Coronary artery (tissue), 2 donors: ENCODE data around the gene ETFA.
"Not testable (repeated sequence)": the region's sequence is repeated elsewhere in the genome, so short reads cannot be mapped to it uniquely, and the experiment has no call there.

Experiments
- DNase-seq: peaks from one replicate; pipeline ENCODE4 v3.0.0-alpha.2; 2017; ENCODE audit warnings: low spot score
- H3K27ac ChIP-seq, 2 donors: fragments of 200-600 bp; sonication (generic); one replicate each; pipeline ENCODE4 v1.5.1; 2016 to 2019
- H3K4me3 ChIP-seq: fragments of 200-600 bp; sonication (generic); 2 replicates; pipeline ENCODE4 v1.5.1; 2016; ENCODE audit warnings: mild to moderate bottlenecking, moderate library complexity
- TF ChIP-seq, protein P1 (sequence below): fragments of 200-600 bp; sonication (generic); IDR thresholded peaks from one replicate; pipeline ENCODE4 v1.5.1; 2019; ENCODE audit warnings: antibody characterized with exemption

The ETFA gene

DNA sequence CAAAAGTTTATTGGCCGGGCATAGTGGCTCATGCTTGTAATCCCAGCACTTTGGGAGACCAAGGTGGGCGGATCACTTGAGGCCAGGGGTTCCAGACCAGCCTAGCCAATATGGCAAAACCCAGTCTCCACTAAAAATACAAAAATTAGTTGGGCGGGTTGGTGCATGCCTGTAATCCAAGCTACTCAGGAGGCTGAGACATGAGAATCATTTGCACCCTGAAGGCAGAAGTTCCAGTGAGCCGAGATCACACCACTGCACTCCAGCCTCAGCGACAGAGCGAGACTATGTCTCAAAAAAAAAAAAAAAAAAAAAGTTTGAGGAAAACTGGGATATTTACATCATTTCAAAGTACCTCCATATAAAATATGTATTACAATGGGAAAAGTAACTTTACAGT lies 40.4 kb downstream of the ETFA start:
- Histone ChIP-seq H3K4me3 (no peak overlapping the region), H3K27ac (no peak overlapping the region)
- DNase-seq, result no peak
- TF ChIP-seq, protein P1, sequence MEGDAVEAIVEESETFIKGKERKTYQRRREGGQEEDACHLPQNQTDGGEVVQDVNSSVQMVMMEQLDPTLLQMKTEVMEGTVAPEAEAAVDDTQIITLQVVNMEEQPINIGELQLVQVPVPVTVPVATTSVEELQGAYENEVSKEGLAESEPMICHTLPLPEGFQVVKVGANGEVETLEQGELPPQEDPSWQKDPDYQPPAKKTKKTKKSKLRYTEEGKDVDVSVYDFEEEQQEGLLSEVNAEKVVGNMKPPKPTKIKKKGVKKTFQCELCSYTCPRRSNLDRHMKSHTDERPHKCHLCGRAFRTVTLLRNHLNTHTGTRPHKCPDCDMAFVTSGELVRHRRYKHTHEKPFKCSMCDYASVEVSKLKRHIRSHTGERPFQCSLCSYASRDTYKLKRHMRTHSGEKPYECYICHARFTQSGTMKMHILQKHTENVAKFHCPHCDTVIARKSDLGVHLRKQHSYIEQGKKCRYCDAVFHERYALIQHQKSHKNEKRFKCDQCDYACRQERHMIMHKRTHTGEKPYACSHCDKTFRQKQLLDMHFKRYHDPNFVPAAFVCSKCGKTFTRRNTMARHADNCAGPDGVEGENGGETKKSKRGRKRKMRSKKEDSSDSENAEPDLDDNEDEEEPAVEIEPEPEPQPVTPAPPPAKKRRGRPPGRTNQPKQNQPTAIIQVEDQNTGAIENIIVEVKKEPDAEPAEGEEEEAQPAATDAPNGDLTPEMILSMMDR, result no peak

DNA sequence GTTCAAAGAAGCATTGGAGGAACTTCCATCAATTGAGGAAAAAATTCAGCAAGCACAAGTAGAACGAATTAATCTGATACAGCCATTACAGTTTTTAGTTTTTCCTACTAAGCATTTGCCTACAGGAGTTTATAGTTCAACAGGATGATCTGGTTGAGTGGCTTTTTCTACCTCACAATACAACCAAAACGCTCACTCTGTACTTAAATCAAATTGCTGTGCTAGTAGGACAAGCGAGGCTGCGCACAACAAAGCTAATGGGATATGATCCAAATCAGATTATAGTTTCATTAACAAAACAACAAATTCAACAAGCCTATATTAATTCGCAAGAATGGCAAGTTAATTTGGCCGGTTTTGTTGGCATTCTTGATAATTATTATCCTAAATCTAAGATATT lies 44.2 kb downstream of the ETFA start:
- Histone ChIP-seq H3K4me3 (no peak overlapping the region), H3K27ac (no peak overlapping the region)
- TF ChIP-seq, protein P1, result no peak
- DNase-seq, result no peak

DNA sequence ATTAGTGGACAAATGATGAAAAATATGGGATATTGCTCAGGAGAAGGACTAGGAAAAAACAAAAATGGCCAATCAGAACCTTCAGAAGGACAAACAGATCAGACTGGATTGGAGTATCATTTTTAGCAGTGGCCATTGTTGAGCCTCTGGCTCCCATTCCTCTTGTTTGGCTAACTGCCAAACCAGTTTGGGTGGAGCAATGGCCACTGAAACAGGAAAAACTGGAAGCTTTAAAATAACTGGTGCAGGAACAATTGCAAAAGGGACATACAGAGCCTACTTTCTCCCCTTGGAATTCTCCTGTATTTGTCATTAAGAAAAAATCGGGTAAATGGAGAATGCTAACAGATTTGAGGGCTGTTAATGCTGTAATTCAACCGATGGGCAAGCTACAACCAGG lies 45.5 kb downstream of the ETFA start:
- not testable (repeated sequence) for DNase-seq, H3K27ac ChIP-seq, H3K4me3 ChIP-seq

GRCh38 chr15:76260246-76260938 lies 50.9 kb downstream of the ETFA start:
- TF ChIP-seq, protein P1, result no peak

DNA sequence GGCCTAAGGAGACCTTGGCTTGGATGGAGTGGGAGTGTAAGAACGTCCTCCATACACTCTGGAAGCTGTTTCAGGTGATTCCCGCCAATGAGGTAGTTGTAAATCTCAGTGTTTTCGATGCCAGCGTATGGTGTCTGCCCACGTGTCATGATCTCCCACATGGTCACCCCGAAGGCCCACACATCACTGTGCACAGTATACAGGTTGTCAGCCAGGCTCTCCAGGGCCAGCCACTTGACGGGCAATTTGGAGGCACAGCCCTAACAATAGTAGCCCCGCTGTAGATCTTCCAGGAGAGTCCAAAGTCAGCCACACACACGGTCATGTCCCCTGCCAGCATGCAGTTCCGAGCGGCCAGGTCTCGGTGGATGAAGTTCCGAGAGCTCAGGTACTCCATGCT lies 51.9 kb downstream of the ETFA start:
- no peak overlapping the region for H3K27ac ChIP-seq
- H3K4me3 ChIP-seq, result no peak overlapping the region
- TF ChIP-seq, protein P1, result no peak
- DNase-seq, result no peak

More at GRCh38 chr15:76260246-76260938, 50.9 kb downstream of the ETFA start:
- Histone ChIP-seq H3K27ac (no peak overlapping the region), H3K4me3 (no peak overlapping the region)
- DNase-seq, result no peak

GRCh38 chr15:76258460-76258859 lies 52.8 kb downstream of the ETFA start:
- Histone ChIP-seq H3K27ac (no peak overlapping the region), H3K4me3 (no peak overlapping the region)
- DNase-seq, result no peak
- TF ChIP-seq, protein P1, result no peak

DNA sequence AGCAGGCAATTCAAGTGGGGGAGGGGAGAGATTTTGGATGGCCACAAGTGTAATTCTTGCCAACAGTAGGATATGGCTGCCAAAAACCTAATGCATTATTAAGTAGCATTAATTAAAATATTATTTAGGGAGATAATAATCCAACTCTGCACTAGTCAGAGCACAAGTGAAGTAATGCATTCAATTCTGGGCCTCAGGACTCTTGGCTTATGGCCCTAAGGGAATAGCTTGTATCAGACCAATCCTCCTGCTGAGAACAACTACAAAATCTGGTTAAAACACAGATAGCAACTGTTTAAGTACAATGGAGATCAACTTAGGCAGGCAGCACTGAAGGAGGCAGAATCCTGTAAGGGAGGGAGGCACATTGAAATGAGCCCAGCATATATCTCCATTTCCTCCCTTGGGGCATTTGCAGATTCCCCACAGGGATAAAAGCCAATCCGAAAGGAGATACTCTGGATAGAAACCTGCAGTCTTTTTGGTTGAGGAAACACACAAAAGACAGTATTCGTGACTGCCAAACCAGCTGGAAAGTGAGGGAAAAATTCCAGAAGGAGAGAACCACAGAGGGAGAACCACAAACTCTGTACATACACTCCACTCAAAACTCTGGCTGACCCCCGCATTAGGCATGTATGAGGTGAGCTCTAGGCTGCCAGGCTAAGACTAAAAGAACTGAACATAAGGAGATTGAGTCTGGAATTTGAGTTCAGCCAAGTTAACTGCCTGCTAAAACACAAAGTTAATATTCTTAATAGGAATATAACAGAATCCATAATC lies 57.4 kb downstream of the ETFA start:
- no peak overlapping the region for H3K27ac ChIP-seq
- no peak overlapping the region for H3K4me3 ChIP-seq
- no peak for DNase-seq
- TF ChIP-seq, protein P1, result no peak
